Stimulated activated CD4-positive, alpha-beta T cell treated with anti-CD3 and anti-CD28 coated beads, Interleukin-15, amount 100 ng/mL, for 24 hours (primary cell): Measurements from ENCODE around the gene EPM2AIP1.
A peak's percentile ranks its signal among the peaks of the same experiment; 100 is the strongest.
"Not testable (repeated sequence)": the region's sequence is repeated elsewhere in the genome, so short reads cannot be mapped to it uniquely, and the experiment has no call there.

Source experiments
- DNase-seq: peaks from one replicate; pipeline ENCODE4 v3.0.0-alpha.2; 2020

Gene EPM2AIP1

GRCh38 chr3:36992806-36993325 is at the start of gene EPM2AIP1:
Gene EPM2AIP1, minus strand, starts transcription at chr3:36993131. Its CDS starts 54 bp downstream, at chr3:36993077.
- peak; percentile 98 for DNase-seq

- DNase-seq, result not testable (repeated sequence)
These were observed 49.8 kb upstream of the EPM2AIP1 start for GRCh38 chr3:37042712-37043111.

- DNase-seq, result no peak
These were observed 48.7 kb upstream of the EPM2AIP1 start for GRCh38 chr3:37041546-37042195.

GRCh38 chr3:37040231-37040630 is 47.3 kb upstream of the EPM2AIP1 start:
- DNase-seq, result no peak

GRCh38 chr3:37039161-37039846 is 46.4 kb upstream of the EPM2AIP1 start:
- DNase-seq, result no peak

GRCh38 chr3:37037352-37037751 is 44.4 kb upstream of the EPM2AIP1 start:
- DNase-seq, result no peak

GRCh38 chr3:37032961-37033360 is 40.0 kb upstream of the EPM2AIP1 start:
- no peak for DNase-seq

GRCh38 chr3:37031096-37031682 is 38.3 kb upstream of the EPM2AIP1 start:
- DNase-seq, result no peak

- no peak for DNase-seq
These were observed 37.7 kb upstream of the EPM2AIP1 start for GRCh38 chr3:37030588-37030987.

GRCh38 chr3:37029516-37030163 is 36.7 kb upstream of the EPM2AIP1 start:
- DNase-seq, result no peak

GRCh38 chr3:37029111-37029510 is 36.2 kb upstream of the EPM2AIP1 start:
- no peak for DNase-seq

- DNase-seq, result no peak
These were observed 35.4 kb upstream of the EPM2AIP1 start for GRCh38 chr3:37028329-37028728.

GRCh38 chr3:37026851-37027250 is 33.9 kb upstream of the EPM2AIP1 start:
- no peak for DNase-seq

- no peak for DNase-seq
These were observed 32.8 kb upstream of the EPM2AIP1 start for GRCh38 chr3:37025561-37026335.

GRCh38 chr3:37024820-37025405 is 32.0 kb upstream of the EPM2AIP1 start:
- DNase-seq, result no peak

GRCh38 chr3:37024092-37024491 is 31.2 kb upstream of the EPM2AIP1 start:
- DNase-seq, result no peak

- DNase-seq, result no peak
These were observed 24.8 kb upstream of the EPM2AIP1 start for GRCh38 chr3:37017683-37018082.

- DNase-seq, result no peak
These were observed 24.0 kb upstream of the EPM2AIP1 start for GRCh38 chr3:37016903-37017302.

GRCh38 chr3:37015642-37016041 is 22.7 kb upstream of the EPM2AIP1 start:
- DNase-seq, result no peak

- DNase-seq, result no peak
These were observed 21.7 kb upstream of the EPM2AIP1 start for GRCh38 chr3:37014620-37015019.

- peak; percentile 94 for DNase-seq
These were observed 674 bp upstream of the EPM2AIP1 start, which contains the start of gene MLH1 for GRCh38 chr3:36993326-36994283. Gene MLH1, plus strand, starts transcription at chr3:36993518. Its CDS starts 30 bp downstream, at chr3:36993548.
